Measurements from ENCODE around the gene LATS1.

LATS1 gene

GRCh38 chr6:149660028-149660427, 57.9 kb downstream of the LATS1 start:
- DNase-seq (ENCODE audit: low spot score), result no peak

DNA sequence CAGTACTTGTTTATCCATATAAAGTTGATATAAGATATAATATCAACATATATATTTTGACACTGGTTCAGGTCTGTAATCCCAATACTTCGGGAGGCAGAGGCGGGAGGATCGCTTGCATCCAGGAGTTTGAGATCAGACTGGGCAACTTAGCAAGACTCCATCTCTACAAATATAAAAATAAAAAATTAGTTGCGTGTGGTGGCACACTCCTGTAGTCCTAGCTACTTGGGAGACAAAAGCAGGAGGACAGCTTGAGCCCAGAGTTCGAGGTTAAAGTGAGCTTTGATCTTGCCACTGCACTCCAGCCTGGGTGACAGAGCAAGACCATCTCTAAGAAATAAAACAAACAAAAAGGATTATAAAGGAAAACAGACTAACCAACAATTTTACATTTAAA, 60.5 kb downstream of the LATS1 start:
- DNase-seq (ENCODE audit: low spot score), result no peak

GRCh38 chr6:149651056-149651455, 66.8 kb downstream of the LATS1 start:
- DNase-seq (ENCODE audit: low spot score), result no peak

GRCh38 chr6:149648148-149649145, 69.5 kb downstream of the LATS1 start, which contains the start of gene KATNA1:
Gene KATNA1, minus strand, starts transcription at chr6:149648714. Its CDS starts 10,167 bp downstream, at chr6:149638547.
- DNase-seq (ENCODE audit: low spot score), result peak; percentile 93

DNA sequence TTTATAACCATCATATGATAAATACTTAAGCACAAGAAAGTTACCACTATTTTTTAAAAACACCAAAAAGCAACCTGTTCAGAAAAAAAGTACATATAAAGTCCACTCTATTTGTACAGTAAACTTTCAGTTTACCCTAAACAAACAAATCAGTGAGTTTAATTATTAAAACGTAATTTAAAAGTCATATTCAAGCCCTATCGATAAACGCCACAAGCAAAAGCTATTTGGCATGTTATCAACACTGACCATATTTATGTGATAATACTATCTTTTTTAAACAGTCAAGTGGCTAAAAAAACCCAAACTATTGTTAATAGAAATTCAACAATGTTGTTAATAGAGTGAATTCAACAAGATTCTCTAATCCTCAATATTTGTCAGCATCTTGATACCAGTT, 71.3 kb downstream of the LATS1 start:
- DNase-seq (ENCODE audit: low spot score), result no peak

DNA sequence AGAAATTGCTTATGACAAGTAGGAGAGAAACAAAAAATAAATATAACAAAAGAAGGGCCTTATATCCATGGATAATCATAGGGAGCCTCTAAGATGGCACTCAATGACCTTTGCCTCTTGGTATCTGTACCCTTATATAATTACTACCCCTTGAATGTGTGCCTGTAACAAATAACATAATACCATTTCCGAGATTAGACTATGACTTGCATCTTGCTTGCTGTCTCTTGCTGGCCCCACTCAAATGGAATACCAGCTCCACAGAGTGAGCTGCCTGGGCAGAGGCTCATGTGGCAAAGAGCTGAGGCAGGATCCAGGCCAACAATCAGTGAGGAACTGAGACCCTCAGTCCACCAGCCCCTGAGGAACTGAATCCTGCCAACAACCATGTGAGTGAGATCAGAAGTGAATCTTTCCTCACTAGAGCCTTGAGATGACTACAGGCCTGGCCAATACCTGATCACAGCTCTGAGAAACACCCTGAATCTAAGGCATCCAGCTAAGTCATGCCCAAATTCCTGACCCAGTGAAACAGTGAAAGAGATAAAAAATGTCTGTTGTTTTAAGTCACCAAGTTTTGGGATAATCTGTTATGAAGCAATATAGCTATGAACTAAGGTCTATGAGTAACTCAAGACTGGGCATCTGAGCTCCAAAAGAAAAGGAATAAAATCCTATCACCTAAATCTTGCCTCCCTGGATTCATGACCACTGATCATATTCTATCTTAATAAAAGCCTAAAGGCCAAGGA, 74.9 kb downstream of the LATS1 start:
- no peak for DNase-seq (ENCODE audit: low spot score)

DNA sequence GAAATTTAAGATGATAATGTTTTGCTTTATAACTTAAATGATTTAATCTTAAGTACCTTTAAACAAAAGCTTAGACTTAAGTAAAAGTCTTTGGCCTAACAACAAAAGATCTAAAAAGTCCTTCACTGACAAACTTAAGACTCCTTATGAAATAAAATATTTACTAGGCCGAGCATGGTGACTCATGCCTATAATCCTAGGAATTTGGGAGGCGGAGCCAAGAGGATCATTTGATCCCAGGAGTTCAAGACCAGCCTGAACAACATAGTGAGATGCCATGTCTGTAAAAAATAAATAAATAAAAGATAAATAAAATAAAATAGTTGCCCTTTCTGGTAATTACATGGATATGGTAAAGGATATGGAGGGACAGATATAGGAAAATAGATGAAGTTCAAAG, 81.8 kb downstream of the LATS1 start:
- DNase-seq (ENCODE audit: low spot score), result no peak

GRCh38 chr6:149634315-149634714, 83.6 kb downstream of the LATS1 start:
- no peak for DNase-seq (ENCODE audit: low spot score)

DNA sequence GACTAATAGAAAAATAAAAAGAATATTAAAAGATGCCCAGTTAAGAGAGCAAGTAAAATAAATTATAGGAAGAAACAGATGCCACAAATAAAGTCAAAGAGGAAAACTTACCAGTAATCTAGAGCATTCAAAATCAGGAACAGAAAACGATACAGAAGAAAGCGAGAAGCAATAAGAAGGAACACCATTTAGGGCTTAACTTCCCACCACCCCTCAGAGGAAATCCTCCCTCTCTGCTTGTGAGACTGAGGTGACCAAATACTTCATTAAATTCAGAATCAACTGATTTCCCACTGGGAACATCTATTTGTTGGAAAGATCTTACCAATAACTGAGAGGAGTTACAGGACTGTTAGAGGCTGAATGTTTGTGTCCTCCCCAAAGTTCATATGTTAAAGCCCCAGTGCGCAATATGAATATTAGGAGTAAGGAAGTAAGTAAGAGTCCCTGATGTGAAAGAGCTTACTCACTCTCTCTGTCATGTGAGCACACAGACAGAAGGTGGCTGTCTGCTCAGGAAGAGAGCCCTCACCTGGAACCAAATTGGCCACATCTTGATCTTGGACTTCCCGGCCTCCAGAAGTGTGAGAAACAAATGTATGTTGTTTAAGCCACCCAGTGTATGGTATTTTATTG, 88.9 kb downstream of the LATS1 start:
- DNase-seq (ENCODE audit: low spot score), result no peak

GRCh38 chr6:149627672-149628071, 90.2 kb downstream of the LATS1 start:
- DNase-seq (ENCODE audit: low spot score), result no peak

DNA sequence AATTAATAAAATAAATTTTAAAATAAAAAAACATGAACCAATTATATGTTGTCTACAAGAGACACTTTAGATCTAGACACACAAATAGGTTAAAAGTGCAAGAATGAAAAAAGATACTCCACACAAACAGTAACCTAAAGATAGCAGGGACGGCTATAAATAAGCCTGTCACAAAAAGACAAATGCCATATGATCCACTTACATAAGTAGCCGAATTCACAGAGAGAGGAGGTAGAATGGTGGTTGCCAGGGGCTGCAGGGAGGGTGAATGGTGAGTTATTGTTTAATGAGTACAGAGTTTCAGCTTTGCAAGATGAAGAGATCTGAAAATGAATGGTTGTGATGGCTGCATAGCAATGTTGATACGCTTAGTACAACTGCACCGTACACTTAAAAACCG, 102.1 kb downstream of the LATS1 start:
- no peak for DNase-seq (ENCODE audit: low spot score)

- no peak for DNase-seq (ENCODE audit: low spot score)
Measured at GRCh38 chr6:149614337-149614736, 103.6 kb downstream of the LATS1 start.

- DNase-seq (ENCODE audit: low spot score), result no peak
Measured at GRCh38 chr6:149608381-149608982, 109.4 kb downstream of the LATS1 start.
